GM18519 (cell line): ENCODE measurements around the gene WDR54.
"Not testable (repeated sequence)": the region's sequence is repeated elsewhere in the genome, so short reads cannot be mapped to it uniquely, and the experiment has no call there.

ENCODE experiments used
- ATAC-seq: cut with Tn5 transposase; IDR thresholded peaks from one replicate; pipeline ENCODE4 v1.9.1; 2021; ENCODE audit warnings: mild to moderate bottlenecking, moderate library complexity; ENCODE audit not compliant: unreplicated experiment, low FRiP score

WDR54 gene

GRCh38 chr2:74427551-74427950 is 6.0 kb downstream of the WDR54 start:
- ATAC-seq: no peak

GRCh38 chr2:74428675-74429074 is 7.1 kb downstream of the WDR54 start:
- ATAC-seq: no peak

- ATAC-seq: no peak
Measured at GRCh38 chr2:74429487-74430451, 8.2 kb downstream of the WDR54 start.

- ATAC-seq: no peak
Measured at GRCh38 chr2:74430502-74430901, 9.0 kb downstream of the WDR54 start.

- ATAC-seq: no peak
Measured at GRCh38 chr2:74436111-74436805, 14.7 kb downstream of the WDR54 start.

- ATAC-seq: no peak
Measured at GRCh38 chr2:74436848-74437695, 15.5 kb downstream of the WDR54 start.

GRCh38 chr2:74438248-74438647 is 16.7 kb downstream of the WDR54 start:
- ATAC-seq: no peak

- no peak for ATAC-seq
Measured at GRCh38 chr2:74439373-74439772, 17.8 kb downstream of the WDR54 start.

- ATAC-seq: no peak
Measured at GRCh38 chr2:74439803-74440377, 18.4 kb downstream of the WDR54 start.

GRCh38 chr2:74440378-74441169 is 19.0 kb downstream of the WDR54 start:
- ATAC-seq: peak; percentile 86

GRCh38 chr2:74441170-74441689 is 19.7 kb downstream of the WDR54 start:
- no peak for ATAC-seq

GRCh38 chr2:74441690-74442482 is 20.4 kb downstream of the WDR54 start, which contains the start of gene RTKN:
Gene RTKN, minus strand, starts transcription at chr2:74441937. Its CDS starts 121 bp downstream, at chr2:74441816.
- ATAC-seq: no peak

GRCh38 chr2:74442483-74443297 is 21.2 kb downstream of the WDR54 start:
- not testable (repeated sequence) for ATAC-seq

GRCh38 chr2:74444498-74445318 is 23.2 kb downstream of the WDR54 start:
- ATAC-seq: no peak

- no peak for ATAC-seq
Measured at GRCh38 chr2:74447230-74447999, 25.9 kb downstream of the WDR54 start.

- ATAC-seq: no peak
Measured at GRCh38 chr2:74448771-74449170, 27.2 kb downstream of the WDR54 start.
